HG03342 (cell line): ENCODE measurements around the gene GALNT2.
A peak's percentile ranks its signal among the peaks of the same experiment; 100 is the strongest.

ENCODE experiments used
- ATAC-seq: cut with Tn5 transposase; IDR thresholded peaks from one replicate; pipeline ENCODE4 v1.9.1; 2021; ENCODE audit warnings: mild to moderate bottlenecking, moderate library complexity; ENCODE audit not compliant: unreplicated experiment

GALNT2 gene

GRCh38 chr1:230143534-230143933, 76.5 kb downstream of the GALNT2 start:
- no peak for ATAC-seq

- no peak for ATAC-seq
Measured at GRCh38 chr1:230144010-230144614, 77.1 kb downstream of the GALNT2 start.

GRCh38 chr1:230144758-230145504, 77.9 kb downstream of the GALNT2 start:
- no peak for ATAC-seq

DNA sequence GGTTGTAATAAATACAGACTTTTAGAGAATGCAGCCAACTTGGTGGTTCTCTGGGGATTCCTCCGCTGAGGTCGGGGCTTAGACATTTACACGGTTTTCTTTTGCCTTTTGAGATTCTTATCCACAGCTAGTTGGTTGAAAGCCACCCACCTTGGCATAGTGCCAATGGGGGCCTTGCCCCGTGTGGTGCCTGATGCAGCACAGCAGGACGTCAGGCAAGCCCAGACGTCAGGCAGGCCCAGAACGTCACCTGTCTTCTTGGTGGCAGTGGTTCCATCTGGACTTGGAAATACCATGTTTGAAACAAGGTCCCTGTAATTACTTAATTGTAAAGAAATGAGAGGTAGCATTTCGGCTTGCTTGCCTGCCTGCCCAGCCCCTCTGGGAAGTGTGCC, 78.5 kb downstream of the GALNT2 start:
- ATAC-seq = no peak

- ATAC-seq = peak; percentile 33
Measured at GRCh38 chr1:230145953-230146476, 79.0 kb downstream of the GALNT2 start.

GRCh38 chr1:230146709-230147108, 79.7 kb downstream of the GALNT2 start:
- no peak for ATAC-seq

- no peak for ATAC-seq
Measured at GRCh38 chr1:230147253-230148125, 80.5 kb downstream of the GALNT2 start.

- no peak for ATAC-seq
Measured at GRCh38 chr1:230148126-230148652, 81.2 kb downstream of the GALNT2 start.

DNA sequence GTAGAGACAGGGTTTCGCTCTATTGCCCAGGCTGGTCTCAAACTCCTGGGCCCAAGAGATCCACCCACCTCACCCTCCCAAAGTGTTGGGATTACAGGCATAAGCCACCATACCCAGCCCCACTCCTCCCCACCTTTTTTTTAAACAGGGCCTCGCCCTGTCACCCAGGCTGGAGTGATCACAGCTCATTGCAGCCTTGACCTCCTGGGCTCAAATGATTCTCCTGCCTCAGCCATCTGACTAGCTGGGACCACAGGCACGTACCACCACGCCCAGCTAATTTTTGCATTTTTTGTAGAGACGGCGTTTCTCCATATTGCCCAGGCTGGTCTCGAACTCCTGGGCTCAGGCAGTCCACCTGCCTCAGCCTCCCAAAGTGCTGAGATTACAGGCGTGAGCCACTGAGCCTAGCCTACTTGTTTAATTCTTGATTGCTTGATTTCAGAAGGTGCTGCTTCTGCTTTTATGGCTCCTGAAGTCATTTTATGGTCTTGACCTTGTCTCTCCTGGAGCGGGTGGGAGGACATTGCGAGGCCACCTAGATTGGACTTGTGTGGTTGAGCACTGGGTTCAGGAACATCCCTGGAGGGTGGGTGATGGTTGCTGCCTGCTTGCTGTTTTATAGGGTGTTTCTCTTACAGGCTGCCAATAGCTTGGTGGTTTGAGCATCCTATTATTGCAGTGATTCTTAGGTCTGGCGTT, 81.9 kb downstream of the GALNT2 start:
- ATAC-seq = no peak

DNA sequence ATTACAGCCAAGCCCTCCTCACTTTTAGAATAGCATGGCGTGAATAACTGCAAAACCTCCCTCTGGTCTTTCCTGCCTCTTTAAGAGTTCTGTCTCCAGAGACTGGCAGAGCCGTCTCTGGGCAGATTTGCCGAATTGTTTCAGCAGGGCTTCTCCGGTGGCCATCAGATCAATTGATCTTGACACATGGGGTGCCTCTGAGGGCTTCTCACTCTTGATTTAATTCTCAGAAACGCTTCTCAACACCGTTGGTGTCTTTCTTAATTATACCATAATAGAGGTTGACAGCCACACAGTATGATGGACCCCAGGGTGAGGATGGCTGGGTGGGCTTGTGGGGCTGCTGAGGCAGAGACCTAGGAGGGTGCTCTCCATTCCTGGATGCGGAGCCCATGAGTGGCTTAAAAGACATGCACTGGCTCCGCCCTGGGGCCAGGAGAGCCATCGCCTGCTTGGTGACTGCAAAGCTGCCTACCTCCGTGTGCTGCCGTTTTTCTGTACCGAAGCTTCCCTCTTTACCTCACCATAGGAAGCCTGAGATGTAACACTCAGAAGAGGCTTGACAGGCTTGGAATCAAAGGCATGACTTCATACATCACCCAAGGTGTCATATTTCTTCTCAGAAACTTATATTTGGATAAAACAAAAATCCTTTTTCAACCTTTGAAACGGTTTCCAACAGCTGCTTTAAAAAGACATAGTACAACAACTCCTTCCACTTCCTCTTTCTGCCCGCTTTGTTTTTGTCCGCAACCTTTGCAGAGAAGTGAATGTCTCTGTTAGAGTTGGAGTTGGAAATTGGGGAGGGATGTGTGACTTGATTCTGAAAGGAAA, 82.9 kb downstream of the GALNT2 start:
- ATAC-seq = peak; percentile 67

- ATAC-seq = no peak
Measured at GRCh38 chr1:230150615-230151014, 83.6 kb downstream of the GALNT2 start.

GRCh38 chr1:230151924-230152468, 85.0 kb downstream of the GALNT2 start:
- ATAC-seq = no peak

- no peak for ATAC-seq
Measured at GRCh38 chr1:230152999-230153398, 86.0 kb downstream of the GALNT2 start.

DNA sequence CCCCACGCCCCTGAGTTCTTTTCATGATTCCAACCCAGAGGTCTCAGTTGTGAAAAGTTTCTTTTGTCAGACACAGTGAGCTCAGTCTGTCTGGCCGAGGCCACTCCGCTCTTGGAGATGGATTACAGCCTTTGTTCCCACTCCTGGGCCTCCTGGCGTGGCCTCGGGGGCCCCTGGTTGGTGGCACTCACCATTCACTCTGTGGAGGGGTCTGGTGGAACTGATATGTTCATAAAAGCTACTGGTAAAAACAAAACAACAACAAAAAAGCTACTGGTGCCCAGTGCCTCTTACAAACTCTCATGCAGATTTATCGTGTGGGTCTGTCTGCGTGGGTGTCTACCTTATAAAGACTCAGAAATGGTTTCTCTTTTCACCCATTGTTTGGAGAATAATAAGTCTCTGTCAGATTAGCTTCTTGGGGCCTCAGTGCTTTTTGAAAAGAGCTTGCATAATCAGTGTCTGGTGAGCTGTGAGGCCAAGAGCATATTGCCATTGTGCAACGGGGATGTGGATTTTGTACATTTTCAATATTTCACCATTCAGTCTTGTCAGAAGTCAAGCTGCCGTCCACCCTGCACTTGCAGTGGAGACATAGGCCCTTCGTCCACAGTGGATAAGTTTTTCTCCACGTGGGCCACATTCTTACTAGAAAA, 86.7 kb downstream of the GALNT2 start:
- no peak for ATAC-seq

- no peak for ATAC-seq
Measured at GRCh38 chr1:230155021-230155420, 88.0 kb downstream of the GALNT2 start.

DNA sequence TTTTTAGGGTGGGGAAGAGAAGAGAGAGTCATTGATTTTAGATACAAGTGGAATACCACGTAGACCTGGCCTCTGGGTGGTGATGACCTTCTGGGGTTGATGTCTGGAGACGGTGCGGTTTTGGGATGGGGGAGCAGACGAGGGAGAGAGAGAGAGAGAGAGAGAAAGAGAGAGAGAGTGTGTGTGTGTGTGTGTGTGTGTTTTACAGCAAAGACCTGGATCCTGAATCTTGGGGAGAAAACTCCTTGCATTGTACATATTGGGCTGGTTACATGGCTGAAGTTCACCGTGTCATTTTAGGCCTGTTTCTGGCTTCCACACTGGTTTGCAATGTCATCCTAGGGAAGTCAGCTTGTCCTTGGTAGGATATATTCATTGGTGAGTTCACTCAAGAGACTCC, 89.0 kb downstream of the GALNT2 start:
- no peak for ATAC-seq

DNA sequence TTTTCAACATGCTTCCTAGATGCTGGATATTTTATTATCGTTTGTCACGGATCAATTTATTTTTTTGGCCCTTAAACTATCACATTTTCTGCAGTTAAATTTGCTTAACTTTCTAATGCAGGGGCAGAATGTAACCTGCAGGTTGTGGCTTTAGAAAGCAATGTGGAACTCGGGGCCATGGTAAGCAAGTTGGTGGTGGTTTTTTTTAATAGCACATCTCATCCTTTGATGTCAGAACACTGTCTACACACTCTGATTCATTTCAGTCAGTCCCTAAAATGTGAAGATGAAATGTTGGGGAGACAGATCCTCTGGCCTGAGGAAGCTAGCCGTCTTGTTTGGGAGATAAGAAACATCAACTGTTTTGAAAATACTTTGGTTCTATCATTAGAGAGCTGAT, 89.5 kb downstream of the GALNT2 start:
- ATAC-seq = no peak

DNA sequence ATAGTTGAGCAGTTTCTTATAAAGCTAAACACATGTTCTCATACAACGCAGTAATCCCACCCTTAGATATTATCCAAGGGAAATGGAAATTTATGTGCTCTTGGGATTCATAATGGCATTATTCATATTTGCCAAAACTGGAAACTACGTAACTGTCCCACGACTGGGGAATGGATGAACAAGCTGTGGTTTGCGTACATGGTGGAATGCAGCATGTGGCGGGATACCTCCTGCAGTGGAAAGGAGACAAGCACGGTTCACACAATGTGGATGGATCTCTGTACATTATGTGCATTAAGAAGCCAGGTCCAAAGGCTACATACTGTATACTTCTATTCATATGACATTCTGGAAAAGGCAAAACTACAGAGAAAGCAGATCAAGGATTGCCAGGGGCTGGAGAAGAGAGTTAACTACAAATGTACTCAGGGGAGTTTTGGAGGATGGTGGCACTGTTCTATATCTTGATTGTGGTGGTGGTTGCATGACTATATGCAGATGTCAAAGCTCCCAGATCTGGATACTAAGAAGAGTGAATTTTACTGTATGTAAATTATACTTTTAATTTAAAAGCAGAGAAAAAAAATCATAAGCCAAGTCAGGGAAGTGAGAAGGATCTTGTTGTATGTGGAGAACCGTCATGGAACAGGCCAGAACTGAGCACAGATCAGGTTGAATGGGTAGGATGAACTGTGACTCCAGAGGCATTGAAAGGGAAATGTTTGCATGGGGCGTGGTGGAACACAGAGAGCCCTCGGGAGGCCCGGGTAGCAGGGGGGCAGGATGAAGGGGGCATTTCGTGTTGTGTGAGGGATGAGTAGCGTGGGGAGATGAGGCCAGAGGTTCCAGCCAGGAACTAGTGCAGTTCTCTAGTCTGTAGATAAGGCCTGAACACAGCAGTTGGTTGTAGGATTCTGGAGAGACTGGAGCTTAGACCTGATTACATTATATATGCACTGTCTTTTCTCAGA, 90.7 kb downstream of the GALNT2 start:
- no peak for ATAC-seq
